Gastrocnemius medialis (tissue), 4 donors: ENCODE results near the gene PRKAG1. TPM values are rescaled to one million over a fixed set of nuclear protein-coding genes. Genes with fewer than 3 reads are reported as not detected.

Source experiments
- ATAC-seq, 2 donors: fragments of 150-250 bp; one replicate each; pipeline ENCODE4 v1.9.1; 2016
- DNase-seq, 2 donors: peaks; one replicate each; pipeline ENCODE4 v3.0.0-alpha.2; 2019
- H3K27ac ChIP-seq, 4 donors: fragments of 200-600 bp; sonication (generic); 1 replicate in 1 of 4; 2 replicates in 3 of 4; pipeline ENCODE4 v1.5.1; 2016 to 2018; ENCODE audit warnings: mild to moderate bottlenecking in 2 of 4, moderate library complexity in 1 of 4
- H3K27me3 ChIP-seq, 3 donors: fragments of 200-600 bp; sonication (generic) in 2 of 3; 1 replicate in 1 of 3; 2 replicates in 2 of 3; pipeline versions ENCODE4 v1.5.1 to v1.6.0; 2016 to 2019; ENCODE audit warnings: mild to moderate bottlenecking in 1 of 3, moderate library complexity in 1 of 3
- H3K36me3 ChIP-seq, 2 donors: fragments of 200-600 bp; sonication (generic) in 1 of 2; one replicate each; pipeline ENCODE4 v1.5.1; 2017 to 2018
- H3K4me1 ChIP-seq, 2 donors: fragments of 200-600 bp; sonication (generic) in 1 of 2; one replicate each; pipeline ENCODE4 v1.5.1; 2016 to 2017; ENCODE audit warnings: mild to moderate bottlenecking in 2 of 2
- H3K4me3 ChIP-seq, 4 donors: fragments of 200-600 bp; sonication (generic) in 3 of 4; 1 replicate in 1 of 4; 2 replicates in 3 of 4; pipeline ENCODE4 v1.5.1; 2016 to 2019; ENCODE audit warnings: mild to moderate bottlenecking in 2 of 4
- H3K9me3 ChIP-seq, 3 donors: fragments of 200-600 bp; sonication (generic) in 2 of 3; 1 replicate in 1 of 3; 2 replicates in 2 of 3; pipeline ENCODE4 v1.5.1; 2016 to 2019
- CTCF ChIP-seq, 5 experiments: fragments of 450-650 bp in 3 of 5; fragments of 200-600 bp in 2 of 5; sonication (generic) in 2 of 5; IDR thresholded peaks in 4 of 5; conservative IDR thresholded peaks in 1 of 5; 1 replicate in 4 of 5; 2 replicates in 1 of 5; pipeline ENCODE4 v1.5.1; 2016 to 2019; ENCODE audit warnings: antibody characterized with exemption in 5 of 5, mild to moderate bottlenecking in 3 of 5, moderate library complexity in 3 of 5
- POLR2A ChIP-seq, 2 donors: fragments of 450-650 bp; IDR thresholded peaks; one replicate each; pipeline ENCODE4 v1.6.1; 2017; ENCODE audit warnings: antibody characterized with exemption in 2 of 2, mild to moderate bottlenecking in 2 of 2, moderate library complexity in 2 of 2
- in situ Hi-C, 4 donors: fragments of 200-750 bp; cut with MboI; loops; one replicate each; pipeline versions ENCODE4 v1.15.0 to v1.8.0; 2017; ENCODE audit warnings: low sequenced_read_pairs in 4 of 4
- intact Hi-C: fragments of 100-400 bp; cut with DNase I; formaldehyde crosslinking; loops from one replicate; pipeline ENCODE4 v1.15.1; 2023; ENCODE audit warnings: low total_unique reads
- total RNA-seq, 4 donors: library from RNA; depleted of rRNA; stranded (reverse); fragments of >200 nt; gene quantifications; one replicate each; pipeline versions ENCODE4 v1.1.0 to v1.2.3, GENCODE V29; 2016

PRKAG1 gene
- total RNA-seq, 4 donors from 2014 or later = 67.4 to 97.7 (median 83.9) TPM

- no peaks in the 10 kb centered on the region for H3K9me3 ChIP-seq
- peaks cover 0 to 81% of the 10 kb centered on the region in 2 donors for H3K36me3 ChIP-seq
- ATAC-seq = no peak
- H3K4me1 ChIP-seq = no peaks in the 10 kb centered on the region
- no peaks in the 10 kb centered on the region for H3K27me3 ChIP-seq
- H3K27ac ChIP-seq = no peak overlapping the region
- no peak for TF ChIP-seq POLR2A (IDR thresholded peaks at IDR 0.05)
- no peak for DNase-seq
- H3K4me3 ChIP-seq = no peak overlapping the region
- in situ Hi-C loops (no loop called here), intact Hi-C loops (no loop called here)
Measured at GRCh38 chr12:49034286-49034622, 15.7 kb upstream of the PRKAG1 start.

DNA sequence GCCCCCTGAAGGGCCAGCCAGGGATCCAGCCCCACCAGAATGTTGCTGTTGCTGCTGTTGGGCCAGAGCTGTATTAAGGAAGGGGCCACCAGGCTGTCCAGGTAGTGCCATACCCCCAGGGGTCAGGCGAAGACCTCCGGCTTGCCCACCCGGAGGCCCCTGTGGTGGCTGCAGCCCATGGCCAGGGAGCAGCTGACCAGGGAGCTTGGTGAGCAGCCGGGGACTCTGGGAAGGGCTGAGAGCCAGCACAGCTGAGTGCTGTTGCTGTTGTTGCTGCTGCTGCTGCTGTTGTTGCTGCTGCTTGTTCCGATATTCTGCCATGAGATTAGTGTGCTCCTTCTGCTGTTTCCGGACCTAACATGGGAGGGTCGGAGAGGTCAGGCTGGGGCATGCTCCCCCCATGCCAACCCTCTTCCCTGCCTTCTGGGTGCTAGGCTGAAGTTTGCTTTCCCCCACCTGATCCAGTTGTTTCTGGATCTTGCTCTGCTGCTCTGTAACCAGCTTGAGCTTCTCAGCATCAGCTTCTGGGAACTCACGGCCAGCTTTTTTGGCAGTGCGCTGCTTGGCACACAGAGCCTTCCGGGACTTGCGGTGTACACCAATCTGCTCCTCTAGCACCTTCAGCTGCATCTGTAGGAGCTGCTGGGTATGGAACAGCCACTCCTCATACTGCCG, 15.2 kb upstream of the PRKAG1 start:
- in situ Hi-C loops (no loop called here), intact Hi-C loops (no loop called here)
- DNase-seq = no peak
- H3K9me3 ChIP-seq = no peaks in the 10 kb centered on the region
- H3K27ac ChIP-seq = no peak overlapping the region
- no peak for TF ChIP-seq POLR2A (IDR thresholded peaks at IDR 0.05)
- no peak for TF ChIP-seq CTCF (IDR thresholded peaks at IDR 0.05 in 4 of 5, conservative IDR thresholded peaks at IDR 0.05 in 1 of 5)
- peaks cover 0 to 81% of the 10 kb centered on the region in 2 donors for H3K36me3 ChIP-seq
- no peak for ATAC-seq
- no peak overlapping the region for H3K4me3 ChIP-seq
- no peaks in the 10 kb centered on the region for H3K27me3 ChIP-seq
- no peaks in the 10 kb centered on the region for H3K4me1 ChIP-seq

GRCh38 chr12:49032679-49033447, 14.3 kb upstream of the PRKAG1 start:
- intact Hi-C loops (no loop called here), in situ Hi-C loops (no loop called here)
- Histone ChIP-seq H3K4me1 (no peaks in the 10 kb centered on the region), H3K9me3 (no peaks in the 10 kb centered on the region), H3K4me3 (no peak overlapping the region), H3K27me3 (no peaks in the 10 kb centered on the region), H3K36me3 (peaks cover 0 to 81% of the 10 kb centered on the region in 2 donors), H3K27ac (no peak overlapping the region)
- ATAC-seq = no peak
- no peak for DNase-seq
- TF ChIP-seq CTCF (IDR thresholded peaks at IDR 0.05 in 4 of 5, conservative IDR thresholded peaks at IDR 0.05 in 1 of 5) (no peak), POLR2A (IDR thresholded peaks at IDR 0.05) (no peak)

- Histone ChIP-seq H3K4me3 (no peak overlapping the region), H3K27ac (no peak overlapping the region), H3K27me3 (no peaks in the 10 kb centered on the region), H3K9me3 (no peaks in the 10 kb centered on the region), H3K36me3 (peaks cover 0 to 81% of the 10 kb centered on the region in 2 donors), H3K4me1 (no peaks in the 10 kb centered on the region)
- intact Hi-C loops = no loop called here
- TF ChIP-seq CTCF (IDR thresholded peaks at IDR 0.05 in 4 of 5, conservative IDR thresholded peaks at IDR 0.05 in 1 of 5) = no peak
- TF ChIP-seq POLR2A (IDR thresholded peaks at IDR 0.05) = no peak
- no peak for ATAC-seq
- in situ Hi-C loops = no loop called here
- DNase-seq = no peak
Measured at GRCh38 chr12:49032276-49032675, 13.7 kb upstream of the PRKAG1 start.

- in situ Hi-C loops = no loop called here
- intact Hi-C loops = no loop called here
Measured at GRCh38 chr12:49031573-49032161, 13.1 kb upstream of the PRKAG1 start.

More at GRCh38 chr12:49031573-49032161, 13.1 kb upstream of the PRKAG1 start:
- Histone ChIP-seq H3K4me1 (no peaks in the 10 kb centered on the region), H3K4me3 (no peak overlapping the region), H3K27me3 (no peaks in the 10 kb centered on the region), H3K9me3 (no peaks in the 10 kb centered on the region), H3K27ac (no peak overlapping the region), H3K36me3 (peaks cover 0 to 81% of the 10 kb centered on the region in 2 donors)
- DNase-seq = no peak
- no peak for ATAC-seq
- no peak for TF ChIP-seq POLR2A (IDR thresholded peaks at IDR 0.05)
- no peak for TF ChIP-seq CTCF (IDR thresholded peaks at IDR 0.05 in 4 of 5, conservative IDR thresholded peaks at IDR 0.05 in 1 of 5)
